SK-N-SH (cell line): Measurements from ENCODE around the gene ZSCAN30. TPM values are rescaled to one million over a fixed set of nuclear protein-coding genes. Genes with fewer than 3 reads are reported as not detected.

Experiments used
- CTCF ChIA-PET: fragments of 300-600, 350-600 bp; formaldehyde crosslinking; extraction: SDS; loops from one replicate; lab custom pipeline; 2021; lab: Yijun Ruan, JAX
- POLR2A ChIA-PET: fragments of 350-600 bp; sonication (Branson Sonifier 250); formaldehyde crosslinking; extraction: SDS; loops from one replicate; lab custom pipeline; 2020; ENCODE audit warnings: antibody characterized with exemption, inconsistent platforms; lab: Yijun Ruan, JAX
- DNase-seq: peaks from one replicate; pipeline ENCODE4 v3.0.0; 2012
- H2AFZ ChIP-seq: fragments of 200-600 bp; sonication (generic); 2 replicates; pipeline ENCODE4 v1.8.1; 2016; ENCODE audit warnings: antibody characterized with exemption, mild to moderate bottlenecking, low read depth
- H3F3A ChIP-seq: fragments of 200-600 bp; sonication (generic); replicated peaks from 2 replicates; pipeline ENCODE3; 2016; ENCODE audit warnings: antibody characterized with exemption, mild to moderate bottlenecking; ENCODE audit not compliant: insufficient read depth
- H3K27ac ChIP-seq, 2 experiments: fragments of 200-500 bp in 1 of 2; fragments of 200-600 bp in 1 of 2; sonication (Bioruptor generic) in 1 of 2; sonication (generic), shearing (Covaris generic) in 1 of 2; 2 replicates each; pipeline versions ENCODE4 v1.5.1 to v1.6.1; 2014 to 2016; ENCODE audit warnings: low read depth in 2 of 2, inconsistent platforms in 1 of 2, low read length in 1 of 2, mild to moderate bottlenecking in 1 of 2, mixed read lengths in 1 of 2
- H3K27me3 ChIP-seq: fragments of 200-600 bp; sonication (generic), shearing (Covaris generic); 2 replicates; pipeline ENCODE4 v1.6.1; 2016; ENCODE audit warnings: mixed run types; ENCODE audit not compliant: insufficient read depth
- H3K36me3 ChIP-seq, 2 experiments: fragments of 200-500 bp in 1 of 2; fragments of 200-600 bp in 1 of 2; sonication (Bioruptor generic) in 1 of 2; sonication (generic) in 1 of 2; replicated peaks in 1 of 2; 2 replicates each; pipeline versions ENCODE3 to v1.5.1; 2014 to 2016; ENCODE audit warnings: low read length in 1 of 2, mild to moderate bottlenecking in 1 of 2; ENCODE audit not compliant: insufficient read depth in 2 of 2, control insufficient read depth in 1 of 2
- H3K4me1 ChIP-seq, 2 experiments: fragments of 200-500 bp in 1 of 2; fragments of 200-600 bp in 1 of 2; sonication (Bioruptor generic) in 1 of 2; sonication (generic), shearing (Covaris generic) in 1 of 2; 2 replicates each; pipeline versions ENCODE4 v1.5.1 to v1.6.1; 2014 to 2016; ENCODE audit warnings: low read depth in 1 of 2, low read length in 1 of 2, mixed run types in 1 of 2; ENCODE audit not compliant: insufficient read depth in 2 of 2, control insufficient read depth in 1 of 2
- H3K4me2 ChIP-seq: fragments of 200-600 bp; sonication (generic), shearing (Covaris generic); 2 replicates; pipeline ENCODE4 v1.6.1; 2017; ENCODE audit warnings: mixed run types
- H3K4me3 ChIP-seq, 2 experiments: fragments of 200-500 bp in 1 of 2; fragments of 200-600 bp in 1 of 2; sonication (Bioruptor generic) in 1 of 2; sonication (generic), shearing (Covaris generic) in 1 of 2; 2 replicates each; pipeline versions ENCODE4 v1.5.1 to v1.8.1; 2014 to 2016; ENCODE audit warnings: low read depth in 2 of 2, inconsistent platforms in 1 of 2, low read length in 1 of 2, mild to moderate bottlenecking in 1 of 2, mixed read lengths in 1 of 2, moderate library complexity in 1 of 2
- H3K79me2 ChIP-seq: fragments of 200-600 bp; sonication (generic); 2 replicates; pipeline ENCODE4 v1.8.1; 2017; ENCODE audit warnings: mild to moderate bottlenecking; ENCODE audit not compliant: insufficient read depth
- H3K9ac ChIP-seq: fragments of 200-600 bp; sonication (generic); 2 replicates; pipeline ENCODE4 v1.6.1; 2017; ENCODE audit warnings: mixed run types
- H3K9me2 ChIP-seq: fragments of 200-600 bp; sonication (generic); 2 replicates; pipeline ENCODE4 v1.6.1; 2017; ENCODE audit warnings: mixed run types
- H3K9me3 ChIP-seq: fragments of 200-600 bp; sonication (generic); 2 replicates; pipeline ENCODE4 v1.6.1; 2017; ENCODE audit warnings: mixed run types, mild to moderate bottlenecking, moderate library complexity
- H4K20me1 ChIP-seq: fragments of 200-600 bp; sonication (generic); 2 replicates; pipeline ENCODE4 v1.6.1; 2017; ENCODE audit warnings: mild to moderate bottlenecking, mixed run types; ENCODE audit not compliant: insufficient read depth
- CHD2 ChIP-seq: fragments of 150-350 bp; IDR thresholded peaks from 2 replicates; pipeline ENCODE4 v1.6.1; 2018; ENCODE audit warnings: low read length; ENCODE audit not compliant: partially characterized antibody
- EP300 ChIP-seq, 2 experiments: IDR thresholded peaks; 2 replicates each; pipeline versions ENCODE4 v1.4.0 to v1.6.1; 2012; ENCODE audit warnings: borderline replicate concordance in 1 of 2, low read depth in 1 of 2, low read length in 1 of 2
- FOSL2 ChIP-seq: IDR thresholded peaks from 2 replicates; pipeline ENCODE4 v1.4.0; 2012; ENCODE audit warnings: low read depth, mild to moderate bottlenecking, moderate library complexity, borderline replicate concordance
- GABPA ChIP-seq: IDR thresholded peaks from 2 replicates; pipeline ENCODE4 v1.4.0; 2012; ENCODE audit warnings: low read depth, mild to moderate bottlenecking
- MXI1 ChIP-seq: IDR thresholded peaks from 2 replicates; pipeline ENCODE4 v1.6.1; 2012; ENCODE audit warnings: mild to moderate bottlenecking, low read depth, low read length, improper control_type of control experiment
- NFIC ChIP-seq: IDR thresholded peaks from 2 replicates; pipeline ENCODE4 v1.4.0; 2012; ENCODE audit warnings: borderline replicate concordance
- NRF1 ChIP-seq: IDR thresholded peaks from 2 replicates; pipeline ENCODE4 v1.6.1; 2012; ENCODE audit warnings: low read depth, mild to moderate bottlenecking, low read length
- RCOR1 ChIP-seq: fragments of 150-350 bp; IDR thresholded peaks from 2 replicates; pipeline ENCODE4 v1.6.1; 2017; ENCODE audit warnings: antibody characterized with exemption, low read length
- RFX5 ChIP-seq: IDR thresholded peaks from 2 replicates; pipeline ENCODE4 v1.6.1; 2012; ENCODE audit warnings: mild to moderate bottlenecking, improper control_type of control experiment, low read length
- SIN3A ChIP-seq: IDR thresholded peaks from 2 replicates; pipeline ENCODE4 v1.6.1; 2012; ENCODE audit warnings: low read depth, mild to moderate bottlenecking, low read length, moderate library complexity, borderline replicate concordance
- TAF1 ChIP-seq: IDR thresholded peaks from 2 replicates; pipeline ENCODE4 v1.6.1; 2012; ENCODE audit warnings: low read depth, mild to moderate bottlenecking, low read length, moderate library complexity, borderline replicate concordance
- TEAD4 ChIP-seq: IDR thresholded peaks from 2 replicates; pipeline ENCODE4 v1.4.0; 2012; ENCODE audit warnings: mild to moderate bottlenecking, borderline replicate concordance; ENCODE audit not compliant: insufficient read depth
- WGBS: methylation state at CpG from one replicate; pipeline ENCODE4 v1.1.6; 2017; ENCODE audit warnings: low lambda C conversion rate; 5-methylcytosine and 5-hydroxymethylcytosine counted together
- polyA plus RNA-seq, 3 experiments: library from polyadenylated mRNA; depleted of rRNA; stranded (reverse); fragments of >200 nt; gene quantifications; 2 replicates each; pipeline ENCODE4 v1.2.3, GENCODE V29; 2012
- TF ChIP-seq, protein P1 (sequence below): IDR thresholded peaks from 2 replicates; pipeline ENCODE4 v1.4.0; 2012; ENCODE audit warnings: low read depth, borderline replicate concordance
- TF ChIP-seq, protein P2 (sequence below): fragments of 200-600 bp; sonication (generic); IDR thresholded peaks from 2 replicates; pipeline ENCODE4 v1.6.1; 2017; ENCODE audit warnings: antibody characterized with exemption, mild to moderate bottlenecking, moderate library complexity
- TF ChIP-seq, protein P3 (sequence below): IDR thresholded peaks from 2 replicates; pipeline ENCODE4 v1.4.0; 2012; ENCODE audit warnings: low read depth, borderline replicate concordance
- TF ChIP-seq, protein P4 (sequence below): IDR thresholded peaks from 2 replicates; pipeline ENCODE4 v1.6.1; 2012; ENCODE audit warnings: mild to moderate bottlenecking, low read depth, low read length, moderate library complexity
- TF ChIP-seq, protein P5 (sequence below): fragments of 150-350 bp; IDR thresholded peaks from 2 replicates; pipeline ENCODE4 v1.6.1; 2017; ENCODE audit warnings: antibody characterized with exemption, low read length, low read depth, borderline replicate concordance

Gene ZSCAN30
- polyA plus RNA-seq, 1 of the 3 experiments (the other 2 are of a cell fraction): 5.9 TPM

DNA sequence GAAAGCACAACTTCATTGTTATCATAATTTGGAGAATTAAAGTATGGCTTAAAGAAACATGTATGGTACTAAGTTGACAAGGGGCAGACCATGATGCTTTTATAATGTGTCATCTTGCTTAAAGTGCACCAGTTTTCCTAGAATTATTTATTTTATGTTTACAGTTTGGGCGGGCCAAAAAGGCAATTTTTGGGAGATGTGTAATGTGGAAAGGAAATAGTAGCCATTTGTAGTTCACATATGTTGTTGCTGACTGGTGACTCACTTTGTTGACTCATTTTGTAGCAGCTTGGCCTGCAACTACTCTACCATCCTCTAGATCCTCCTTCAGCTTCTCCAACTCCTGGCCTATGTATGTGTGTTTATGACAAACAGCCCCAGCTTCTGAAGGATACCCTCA, 7.7 kb downstream of the ZSCAN30 start (continued):
- TF ChIP-seq, protein P1, sequence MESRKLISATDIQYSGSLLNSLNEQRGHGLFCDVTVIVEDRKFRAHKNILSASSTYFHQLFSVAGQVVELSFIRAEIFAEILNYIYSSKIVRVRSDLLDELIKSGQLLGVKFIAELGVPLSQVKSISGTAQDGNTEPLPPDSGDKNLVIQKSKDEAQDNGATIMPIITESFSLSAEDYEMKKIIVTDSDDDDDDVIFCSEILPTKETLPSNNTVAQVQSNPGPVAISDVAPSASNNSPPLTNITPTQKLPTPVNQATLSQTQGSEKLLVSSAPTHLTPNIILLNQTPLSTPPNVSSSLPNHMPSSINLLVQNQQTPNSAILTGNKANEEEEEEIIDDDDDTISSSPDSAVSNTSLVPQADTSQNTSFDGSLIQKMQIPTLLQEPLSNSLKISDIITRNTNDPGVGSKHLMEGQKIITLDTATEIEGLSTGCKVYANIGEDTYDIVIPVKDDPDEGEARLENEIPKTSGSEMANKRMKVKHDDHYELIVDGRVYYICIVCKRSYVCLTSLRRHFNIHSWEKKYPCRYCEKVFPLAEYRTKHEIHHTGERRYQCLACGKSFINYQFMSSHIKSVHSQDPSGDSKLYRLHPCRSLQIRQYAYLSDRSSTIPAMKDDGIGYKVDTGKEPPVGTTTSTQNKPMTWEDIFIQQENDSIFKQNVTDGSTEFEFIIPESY: no peak
- TF ChIP-seq, all 33 proteins: peak for 3

DNA sequence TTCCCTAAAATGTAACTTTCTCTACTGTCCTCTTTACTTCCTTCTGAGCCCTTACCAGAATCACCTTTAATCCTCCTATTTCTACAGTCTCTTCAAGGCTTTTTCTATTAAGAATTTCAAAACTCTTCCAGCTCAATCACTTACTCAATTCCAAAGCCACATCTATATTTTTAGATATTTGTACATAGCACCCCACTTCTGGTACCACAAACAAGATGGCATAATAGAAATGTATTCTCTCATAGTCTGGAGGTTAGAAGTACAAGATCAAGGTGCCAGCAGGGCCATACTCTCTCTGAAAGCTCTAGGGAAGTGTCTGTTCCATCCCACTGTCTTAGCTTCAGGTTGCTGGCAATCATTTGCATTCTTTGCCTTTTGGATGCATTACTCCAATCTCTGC, 11.1 kb downstream of the ZSCAN30 start:
- Histone ChIP-seq H3K9me3 (no peaks in the 10 kb centered on the region), H3K4me2 (no peak overlapping the region), H3K79me2 (no peaks in the 10 kb centered on the region), H3K4me3 (no peak overlapping the region), H3K27me3 (no peaks in the 10 kb centered on the region), H4K20me1 (no peaks in the 10 kb centered on the region), H3K4me1 (no peaks in the 10 kb centered on the region; a peak in 1 of 4 replicates), H2AFZ (no peak overlapping the region), H3F3A (no peaks in the 10 kb centered on the region), H3K9me2 (no peaks in the 10 kb centered on the region), H3K27ac (no peak overlapping the region), H3K9ac (no peak overlapping the region), H3K36me3 (no peaks in the 10 kb centered on the region)
- DNase-seq: no peak
- ChIA-PET CTCF (no interaction called here), POLR2A (no interaction called here)
- TF ChIP-seq RFX5 (no peak), EP300 (IDR thresholded peaks at IDR 0.05; ENCODE audit: borderline replicate concordance in 1 of 2, low read depth in 1 of 2, low read length in 1 of 2) (no peak), SIN3A (no peak), MXI1 (no peak)
- TF ChIP-seq, protein P2, sequence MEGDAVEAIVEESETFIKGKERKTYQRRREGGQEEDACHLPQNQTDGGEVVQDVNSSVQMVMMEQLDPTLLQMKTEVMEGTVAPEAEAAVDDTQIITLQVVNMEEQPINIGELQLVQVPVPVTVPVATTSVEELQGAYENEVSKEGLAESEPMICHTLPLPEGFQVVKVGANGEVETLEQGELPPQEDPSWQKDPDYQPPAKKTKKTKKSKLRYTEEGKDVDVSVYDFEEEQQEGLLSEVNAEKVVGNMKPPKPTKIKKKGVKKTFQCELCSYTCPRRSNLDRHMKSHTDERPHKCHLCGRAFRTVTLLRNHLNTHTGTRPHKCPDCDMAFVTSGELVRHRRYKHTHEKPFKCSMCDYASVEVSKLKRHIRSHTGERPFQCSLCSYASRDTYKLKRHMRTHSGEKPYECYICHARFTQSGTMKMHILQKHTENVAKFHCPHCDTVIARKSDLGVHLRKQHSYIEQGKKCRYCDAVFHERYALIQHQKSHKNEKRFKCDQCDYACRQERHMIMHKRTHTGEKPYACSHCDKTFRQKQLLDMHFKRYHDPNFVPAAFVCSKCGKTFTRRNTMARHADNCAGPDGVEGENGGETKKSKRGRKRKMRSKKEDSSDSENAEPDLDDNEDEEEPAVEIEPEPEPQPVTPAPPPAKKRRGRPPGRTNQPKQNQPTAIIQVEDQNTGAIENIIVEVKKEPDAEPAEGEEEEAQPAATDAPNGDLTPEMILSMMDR: no peak
- TF ChIP-seq, protein P3, sequence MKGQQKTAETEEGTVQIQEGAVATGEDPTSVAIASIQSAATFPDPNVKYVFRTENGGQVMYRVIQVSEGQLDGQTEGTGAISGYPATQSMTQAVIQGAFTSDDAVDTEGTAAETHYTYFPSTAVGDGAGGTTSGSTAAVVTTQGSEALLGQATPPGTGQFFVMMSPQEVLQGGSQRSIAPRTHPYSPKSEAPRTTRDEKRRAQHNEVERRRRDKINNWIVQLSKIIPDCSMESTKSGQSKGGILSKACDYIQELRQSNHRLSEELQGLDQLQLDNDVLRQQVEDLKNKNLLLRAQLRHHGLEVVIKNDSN: no peak

DNA sequence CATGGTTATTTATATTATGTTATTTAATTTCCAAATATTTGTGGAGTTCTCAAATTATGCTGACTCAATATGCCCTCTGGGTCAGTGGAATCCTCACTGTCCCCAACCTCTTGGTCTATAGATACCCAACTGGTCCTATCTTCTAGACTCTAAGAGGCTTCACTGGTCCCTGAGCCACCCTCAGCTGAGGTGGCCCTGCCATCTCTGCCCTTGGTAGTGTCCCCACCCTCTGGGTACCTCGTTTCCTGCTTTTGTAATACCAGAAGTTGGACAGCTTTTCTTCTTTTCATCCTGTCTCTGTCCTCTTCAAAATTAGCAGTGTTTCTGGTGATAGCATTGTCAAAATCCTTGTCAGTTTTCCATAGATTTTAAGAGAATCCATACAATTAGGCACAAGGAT, 11.9 kb downstream of the ZSCAN30 start:
- Histone ChIP-seq H3K36me3 (no peaks in the 10 kb centered on the region), H3K27me3 (no peaks in the 10 kb centered on the region), H3K4me2 (no peak overlapping the region), H3K4me3 (no peak overlapping the region), H3K4me1 (no peaks in the 10 kb centered on the region; a peak in 1 of 4 replicates), H4K20me1 (no peaks in the 10 kb centered on the region), H3K9me2 (no peaks in the 10 kb centered on the region), H3K27ac (no peak overlapping the region), H3K79me2 (no peaks in the 10 kb centered on the region), H3F3A (no peaks in the 10 kb centered on the region), H3K9me3 (no peaks in the 10 kb centered on the region), H3K9ac (no peak overlapping the region), H2AFZ (no peak overlapping the region)
- 37% methylated on average over 1 of the region's 1 CpG for WGBS
- ChIA-PET CTCF (no interaction called here), POLR2A (no interaction called here)
- no peak for DNase-seq
- TF ChIP-seq, protein P4, sequence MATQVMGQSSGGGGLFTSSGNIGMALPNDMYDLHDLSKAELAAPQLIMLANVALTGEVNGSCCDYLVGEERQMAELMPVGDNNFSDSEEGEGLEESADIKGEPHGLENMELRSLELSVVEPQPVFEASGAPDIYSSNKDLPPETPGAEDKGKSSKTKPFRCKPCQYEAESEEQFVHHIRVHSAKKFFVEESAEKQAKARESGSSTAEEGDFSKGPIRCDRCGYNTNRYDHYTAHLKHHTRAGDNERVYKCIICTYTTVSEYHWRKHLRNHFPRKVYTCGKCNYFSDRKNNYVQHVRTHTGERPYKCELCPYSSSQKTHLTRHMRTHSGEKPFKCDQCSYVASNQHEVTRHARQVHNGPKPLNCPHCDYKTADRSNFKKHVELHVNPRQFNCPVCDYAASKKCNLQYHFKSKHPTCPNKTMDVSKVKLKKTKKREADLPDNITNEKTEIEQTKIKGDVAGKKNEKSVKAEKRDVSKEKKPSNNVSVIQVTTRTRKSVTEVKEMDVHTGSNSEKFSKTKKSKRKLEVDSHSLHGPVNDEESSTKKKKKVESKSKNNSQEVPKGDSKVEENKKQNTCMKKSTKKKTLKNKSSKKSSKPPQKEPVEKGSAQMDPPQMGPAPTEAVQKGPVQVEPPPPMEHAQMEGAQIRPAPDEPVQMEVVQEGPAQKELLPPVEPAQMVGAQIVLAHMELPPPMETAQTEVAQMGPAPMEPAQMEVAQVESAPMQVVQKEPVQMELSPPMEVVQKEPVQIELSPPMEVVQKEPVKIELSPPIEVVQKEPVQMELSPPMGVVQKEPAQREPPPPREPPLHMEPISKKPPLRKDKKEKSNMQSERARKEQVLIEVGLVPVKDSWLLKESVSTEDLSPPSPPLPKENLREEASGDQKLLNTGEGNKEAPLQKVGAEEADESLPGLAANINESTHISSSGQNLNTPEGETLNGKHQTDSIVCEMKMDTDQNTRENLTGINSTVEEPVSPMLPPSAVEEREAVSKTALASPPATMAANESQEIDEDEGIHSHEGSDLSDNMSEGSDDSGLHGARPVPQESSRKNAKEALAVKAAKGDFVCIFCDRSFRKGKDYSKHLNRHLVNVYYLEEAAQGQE: no peak
- TF ChIP-seq NRF1 (no peak), TEAD4 (no peak), CHD2 (no peak), EP300 (IDR thresholded peaks at IDR 0.05; ENCODE audit: borderline replicate concordance in 1 of 2, low read depth in 1 of 2, low read length in 1 of 2) (no peak), TAF1 (no peak), FOSL2 (no peak), GABPA (no peak), RCOR1 (no peak), NFIC (no peak)
- TF ChIP-seq, protein P5, sequence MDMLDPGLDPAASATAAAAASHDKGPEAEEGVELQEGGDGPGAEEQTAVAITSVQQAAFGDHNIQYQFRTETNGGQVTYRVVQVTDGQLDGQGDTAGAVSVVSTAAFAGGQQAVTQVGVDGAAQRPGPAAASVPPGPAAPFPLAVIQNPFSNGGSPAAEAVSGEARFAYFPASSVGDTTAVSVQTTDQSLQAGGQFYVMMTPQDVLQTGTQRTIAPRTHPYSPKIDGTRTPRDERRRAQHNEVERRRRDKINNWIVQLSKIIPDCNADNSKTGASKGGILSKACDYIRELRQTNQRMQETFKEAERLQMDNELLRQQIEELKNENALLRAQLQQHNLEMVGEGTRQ: no peak
